Measurements from ENCODE around the gene NMNAT3.
A peak's percentile ranks its signal among the peaks of the same experiment; 100 is the strongest.

Gene NMNAT3

GRCh38 chr3:139634111-139634635, 43.6 kb downstream of the NMNAT3 start:
- Histone ChIP-seq H3K9ac (ENCODE audit: low read length) (no peak overlapping the region), H4K20me1 (ENCODE audit: insufficient read depth, low read length) (no peaks in the 10 kb centered on the region), H3K4me3 (ENCODE audit: low read length) (no peak overlapping the region), H2AFZ (ENCODE audit: low read depth, low read length) (no peak overlapping the region), H3K9me3 (ENCODE audit: insufficient read depth, low read length) (no peaks in the 10 kb centered on the region), H3K27me3 (ENCODE audit: low read depth, low read length) (peaks cover 17% of the 10 kb centered on the region; the same call in 1 of the 2 replicates), H3K4me1 (ENCODE audit: low read length) (no peaks in the 10 kb centered on the region), H3K36me3 (replicated peaks; ENCODE audit: low read depth, low read length) (no peaks in the 10 kb centered on the region), H3K79me2 (ENCODE audit: low read length) (no peaks in the 10 kb centered on the region), H3K27ac (ENCODE audit: low read length) (no peak overlapping the region), H3K4me2 (ENCODE audit: low read length) (no peak overlapping the region)
- TF ChIP-seq CTCF (IDR thresholded peaks at IDR 0.05; ENCODE audit: low read depth, low read length): no peak
- TF ChIP-seq EZH2phosphoT487 (IDR thresholded peaks at IDR 0.05; ENCODE audit: low read depth): no peak

GRCh38 chr3:139633511-139633910, 44.3 kb downstream of the NMNAT3 start:
- Histone ChIP-seq H2AFZ (ENCODE audit: low read depth, low read length) (no peak overlapping the region), H3K4me2 (ENCODE audit: low read length) (no peak overlapping the region), H3K9ac (ENCODE audit: low read length) (no peak overlapping the region), H3K36me3 (replicated peaks; ENCODE audit: low read depth, low read length) (no peaks in the 10 kb centered on the region), H3K27me3 (ENCODE audit: low read depth, low read length) (peaks cover 17% of the 10 kb centered on the region; the same call in 1 of the 2 replicates), H3K4me3 (ENCODE audit: low read length) (no peak overlapping the region), H3K79me2 (ENCODE audit: low read length) (no peaks in the 10 kb centered on the region), H3K27ac (ENCODE audit: low read length) (no peak overlapping the region), H4K20me1 (ENCODE audit: insufficient read depth, low read length) (no peaks in the 10 kb centered on the region), H3K9me3 (ENCODE audit: insufficient read depth, low read length) (no peaks in the 10 kb centered on the region), H3K4me1 (ENCODE audit: low read length) (no peaks in the 10 kb centered on the region)
- TF ChIP-seq CTCF (IDR thresholded peaks at IDR 0.05; ENCODE audit: low read depth, low read length) (no peak), EZH2phosphoT487 (IDR thresholded peaks at IDR 0.05; ENCODE audit: low read depth) (no peak)

GRCh38 chr3:139630542-139630941, 47.2 kb downstream of the NMNAT3 start:
- H3K9ac ChIP-seq (ENCODE audit: low read length): no peak overlapping the region
- TF ChIP-seq CTCF (IDR thresholded peaks at IDR 0.05; ENCODE audit: low read depth, low read length) (no peak), EZH2phosphoT487 (IDR thresholded peaks at IDR 0.05; ENCODE audit: low read depth) (no peak)
- H3K36me3 ChIP-seq (replicated peaks; ENCODE audit: low read depth, low read length): no peaks in the 10 kb centered on the region
- no peaks in the 10 kb centered on the region for H3K79me2 ChIP-seq (ENCODE audit: low read length)
- H3K27ac ChIP-seq (ENCODE audit: low read length): no peak overlapping the region
- no peak overlapping the region for H3K4me2 ChIP-seq (ENCODE audit: low read length)
- no peak overlapping the region for H2AFZ ChIP-seq (ENCODE audit: low read depth, low read length)
- H3K4me3 ChIP-seq (ENCODE audit: low read length): no peak overlapping the region
- H3K27me3 ChIP-seq (ENCODE audit: low read depth, low read length): peaks cover 17% of the 10 kb centered on the region; the same call in 1 of the 2 replicates
- H4K20me1 ChIP-seq (ENCODE audit: insufficient read depth, low read length): no peaks in the 10 kb centered on the region
- H3K4me1 ChIP-seq (ENCODE audit: low read length): no peaks in the 10 kb centered on the region
- no peaks in the 10 kb centered on the region for H3K9me3 ChIP-seq (ENCODE audit: insufficient read depth, low read length)

GRCh38 chr3:139629033-139629432, 48.7 kb downstream of the NMNAT3 start:
- no peaks in the 10 kb centered on the region for H4K20me1 ChIP-seq (ENCODE audit: insufficient read depth, low read length)
- no peaks in the 10 kb centered on the region for H3K4me1 ChIP-seq (ENCODE audit: low read length)
- H3K9me3 ChIP-seq (ENCODE audit: insufficient read depth, low read length): no peaks in the 10 kb centered on the region
- TF ChIP-seq EZH2phosphoT487 (IDR thresholded peaks at IDR 0.05; ENCODE audit: low read depth) (no peak), CTCF (IDR thresholded peaks at IDR 0.05; ENCODE audit: low read depth, low read length) (peak; percentile 46)
- no peak overlapping the region for H3K27ac ChIP-seq (ENCODE audit: low read length)
- no peak overlapping the region for H3K9ac ChIP-seq (ENCODE audit: low read length)
- peak overlapping the region; percentile 44; the same call in 1 of the 2 replicates for H2AFZ ChIP-seq (ENCODE audit: low read depth, low read length)
- H3K4me2 ChIP-seq (ENCODE audit: low read length): no peak overlapping the region
- H3K79me2 ChIP-seq (ENCODE audit: low read length): no peaks in the 10 kb centered on the region
- no peak overlapping the region for H3K4me3 ChIP-seq (ENCODE audit: low read length)
- peaks cover 9% of the 10 kb centered on the region; the same call in 1 of the 2 replicates for H3K27me3 ChIP-seq (ENCODE audit: low read depth, low read length)
- H3K36me3 ChIP-seq (replicated peaks; ENCODE audit: low read depth, low read length): no peaks in the 10 kb centered on the region

Measured in OCI-LY3 (cell line).